HL-60 (cell line): ENCODE data around the gene CTSA.

ENCODE experiments used
- CTCF ChIP-seq: IDR thresholded peaks from one replicate; pipeline ENCODE4 v1.5.1; 2011; ENCODE audit warnings: low read length, control low read depth, inconsistent platforms; ENCODE audit not compliant: insufficient read depth
- POLR2AphosphoS5 ChIP-seq: IDR thresholded peaks from 2 replicates; pipeline ENCODE4 v1.6.1; 2012; ENCODE audit warnings: low read depth

- TF ChIP-seq CTCF (no peak), POLR2AphosphoS5 (no peak)
Measured at GRCh38 chr20:45843506-45843905, 47.6 kb upstream of the CTSA start.
